Neuronal stem cell (in vitro differentiated cells): ENCODE results near the gene TMEM134.

Experiments
- DNase-seq: peaks from one replicate; pipeline ENCODE4 v3.0.0-alpha.2; 2013; ENCODE audit warnings: low spot score
- H2AFZ ChIP-seq: one replicate; pipeline ENCODE4 v1.6.1; 2013; ENCODE audit warnings: mild to moderate bottlenecking, low read length, inconsistent platforms
- H2AK5ac ChIP-seq: 2 replicates; pipeline ENCODE4 v1.6.1; 2013; ENCODE audit warnings: low read depth, mild to moderate bottlenecking, inconsistent platforms, low read length, moderate library complexity, mixed read lengths
- H2BK120ac ChIP-seq: 2 replicates; pipeline ENCODE4 v1.6.1; 2013; ENCODE audit warnings: low read depth, mild to moderate bottlenecking, inconsistent platforms, low read length, moderate library complexity, mixed read lengths
- H2BK12ac ChIP-seq: one replicate; pipeline ENCODE4 v1.6.1; 2013; ENCODE audit warnings: low read length, inconsistent platforms
- H2BK15ac ChIP-seq: 2 replicates; pipeline ENCODE4 v1.6.1; 2013; ENCODE audit warnings: mild to moderate bottlenecking, low read length, inconsistent platforms, mixed read lengths
- H2BK5ac ChIP-seq: one replicate; pipeline ENCODE4 v1.6.1; 2013; ENCODE audit warnings: inconsistent platforms, mild to moderate bottlenecking, low read length, moderate library complexity
- H3K14ac ChIP-seq: one replicate; pipeline ENCODE4 v1.6.1; 2013; ENCODE audit warnings: low read length, inconsistent platforms
- H3K18ac ChIP-seq: 2 replicates; pipeline ENCODE4 v1.6.1; 2013; ENCODE audit warnings: low read length, inconsistent platforms
- H3K23ac ChIP-seq: 2 replicates; pipeline ENCODE4 v1.6.1; 2013; ENCODE audit warnings: low read depth, mild to moderate bottlenecking, mixed read lengths, low read length, inconsistent platforms; ENCODE audit not compliant: poor library complexity
- H3K27ac ChIP-seq: replicated peaks from 3 replicates; pipeline ENCODE4 v1.5.1; 2013; ENCODE audit warnings: low read length, inconsistent platforms
- H3K27me3 ChIP-seq, 3 experiments: 2 replicates each; pipeline ENCODE4 v1.6.1; 2013; ENCODE audit warnings: low read length in 3 of 3, mild to moderate bottlenecking in 2 of 3, inconsistent platforms in 1 of 3, low read depth in 1 of 3, mixed read lengths in 1 of 3, moderate library complexity in 1 of 3; ENCODE audit not compliant: control insufficient read depth in 3 of 3, insufficient read depth in 3 of 3
- H3K36me3 ChIP-seq, 2 donors: replicated peaks in 1 of 2; 2 replicates each; pipeline ENCODE4 v1.6.1; 2013; ENCODE audit warnings: low read length in 2 of 2; ENCODE audit not compliant: control insufficient read depth in 2 of 2, insufficient read depth in 2 of 2
- H3K4ac ChIP-seq: 2 replicates; pipeline ENCODE4 v1.6.1; 2013; ENCODE audit warnings: inconsistent platforms, mild to moderate bottlenecking, low read length, moderate library complexity
- H3K4me1 ChIP-seq, 2 donors: 1 replicate in 1 of 2; 2 replicates in 1 of 2; pipeline ENCODE4 v1.6.1; 2013; ENCODE audit warnings: low read length in 2 of 2, low read depth in 1 of 2; ENCODE audit not compliant: control insufficient read depth in 2 of 2, insufficient read depth in 1 of 2
- H3K4me2 ChIP-seq: one replicate; pipeline ENCODE4 v1.6.1; 2013; ENCODE audit warnings: mild to moderate bottlenecking, low read length, inconsistent platforms; ENCODE audit not compliant: insufficient read depth, poor library complexity, severe bottlenecking
- H3K4me3 ChIP-seq, 2 donors: 2 replicates each; pipeline ENCODE4 v1.5.1; 2013; ENCODE audit warnings: low read length in 2 of 2, mild to moderate bottlenecking in 2 of 2, inconsistent platforms in 1 of 2, moderate library complexity in 1 of 2
- H3K79me1 ChIP-seq: one replicate; pipeline ENCODE4 v1.6.1; 2013; ENCODE audit warnings: low read depth, mild to moderate bottlenecking, inconsistent platforms, low read length, moderate library complexity
- H3K9ac ChIP-seq: one replicate; pipeline ENCODE4 v1.6.1; 2013; ENCODE audit warnings: mild to moderate bottlenecking, low read depth, low read length, inconsistent platforms; ENCODE audit not compliant: poor library complexity
- H3K9me3 ChIP-seq, 2 donors: replicated peaks in 1 of 2; 2 replicates each; pipeline versions ENCODE3 to v1.6.1; 2013; ENCODE audit warnings: low read length in 2 of 2, mild to moderate bottlenecking in 2 of 2, inconsistent platforms in 1 of 2, low read depth in 1 of 2, mixed read lengths in 1 of 2, moderate library complexity in 1 of 2; ENCODE audit not compliant: control insufficient read depth in 2 of 2, insufficient read depth in 1 of 2
- H4K8ac ChIP-seq: one replicate; pipeline ENCODE4 v1.6.1; 2013; ENCODE audit warnings: low read depth, mild to moderate bottlenecking, inconsistent platforms, low read length, moderate library complexity
- H4K91ac ChIP-seq: one replicate; pipeline ENCODE4 v1.6.1; 2013; ENCODE audit warnings: low read length, low read depth, mild to moderate bottlenecking, inconsistent platforms; ENCODE audit not compliant: poor library complexity
- WGBS, 2 donors: extraction: QIAGEN DNeasy Blood & Tissue Kit; methylation state at CpG; one replicate each; pipeline ENCODE4 v1.1.7; 2013; ENCODE audit warnings: missing lambda C conversion rate in 2 of 2, mixed read lengths in 1 of 2; ENCODE audit not compliant: insufficient read length in 2 of 2, insufficient replicate concordance in 1 of 2; ENCODE audit errors: extremely low coverage in 2 of 2; 5-methylcytosine and 5-hydroxymethylcytosine counted together

TMEM134 gene

GRCh38 chr11:67441731-67442351, 27.2 kb downstream of the TMEM134 start:
- H3K18ac ChIP-seq = no peak overlapping the region
- H3K27me3 ChIP-seq = peaks cover 0 to 3% (median 0%) of the 10 kb centered on the region in 3 experiments
- no peak for DNase-seq
- WGBS, 2 donors = no CpG with 5 or more reads among the region's 28 CpGs
- H2AK5ac ChIP-seq = peak overlapping the region; percentile 37
- H3K4me2 ChIP-seq = no peak overlapping the region
- H3K14ac ChIP-seq = peak overlapping the region; percentile 21
- H3K23ac ChIP-seq = peak overlapping the region; percentile 73
- no peak overlapping the region for H2BK120ac ChIP-seq
- H3K36me3 ChIP-seq = peaks cover 18 to 44% of the 10 kb centered on the region in 2 donors
- H4K8ac ChIP-seq = no peak overlapping the region
- peaks cover 5% of the 10 kb centered on the region for H3K79me1 ChIP-seq
- peak overlapping the region in 1 of 2 donors; percentile 83 for H3K4me3 ChIP-seq
- peaks cover 2 to 3% of the 10 kb centered on the region in 2 donors for H3K4me1 ChIP-seq
- no peak overlapping the region for H3K27ac ChIP-seq
- no peak overlapping the region for H2AFZ ChIP-seq
- peak overlapping the region; percentile 84 for H2BK12ac ChIP-seq
- no peak overlapping the region for H2BK5ac ChIP-seq
- H4K91ac ChIP-seq = no peak overlapping the region
- H3K4ac ChIP-seq = no peak overlapping the region
- H3K9me3 ChIP-seq = no peaks in the 10 kb centered on the region
- H3K9ac ChIP-seq = no peak overlapping the region
- peak overlapping the region; percentile 26 for H2BK15ac ChIP-seq

- peaks cover 18 to 47% of the 10 kb centered on the region in 2 donors for H3K36me3 ChIP-seq
- no peak overlapping the region for H3K4me3 ChIP-seq
- H2AK5ac ChIP-seq = no peak overlapping the region
- no peak overlapping the region for H3K4ac ChIP-seq
- H3K4me1 ChIP-seq = peaks cover 2 to 3% of the 10 kb centered on the region in 2 donors
- peaks cover 0 to 3% (median 0%) of the 10 kb centered on the region in 3 experiments for H3K27me3 ChIP-seq
- no peak overlapping the region for H3K9ac ChIP-seq
- H2AFZ ChIP-seq = no peak overlapping the region
- no peak overlapping the region for H2BK12ac ChIP-seq
- no peak overlapping the region for H3K4me2 ChIP-seq
- DNase-seq = no peak
- no peak overlapping the region for H2BK15ac ChIP-seq
- H3K27ac ChIP-seq = no peak overlapping the region
- peaks cover 7% of the 10 kb centered on the region for H3K79me1 ChIP-seq
- peak overlapping the region; percentile 38 for H3K14ac ChIP-seq
- no peak overlapping the region for H2BK5ac ChIP-seq
- no peak overlapping the region for H2BK120ac ChIP-seq
- no CpG with 5 or more reads among the region's 21 CpGs for WGBS, 2 donors
- no peak overlapping the region for H3K18ac ChIP-seq
- no peak overlapping the region for H4K91ac ChIP-seq
- no peak overlapping the region for H4K8ac ChIP-seq
- no peaks in the 10 kb centered on the region for H3K9me3 ChIP-seq
- H3K23ac ChIP-seq = peak overlapping the region; percentile 73
Measured at GRCh38 chr11:67441098-67441563, 27.9 kb downstream of the TMEM134 start.

- Histone ChIP-seq H3K79me1 (peaks cover 7% of the 10 kb centered on the region), H3K9ac (no peak overlapping the region), H3K18ac (no peak overlapping the region), H3K4ac (no peak overlapping the region), H3K36me3 (peaks cover 23 to 54% of the 10 kb centered on the region in 2 donors), H3K9me3 (no peaks in the 10 kb centered on the region), H3K23ac (peak overlapping the region; percentile 10), H2AFZ (no peak overlapping the region), H3K4me1 (peaks cover 2 to 3% of the 10 kb centered on the region in 2 donors), H2AK5ac (peak overlapping the region; percentile 8), H4K8ac (no peak overlapping the region), H3K27me3 (peaks cover 0 to 3% (median 0%) of the 10 kb centered on the region in 3 experiments), H2BK15ac (no peak overlapping the region), H3K4me3 (no peak overlapping the region), H2BK12ac (no peak overlapping the region), H3K14ac (peak overlapping the region; percentile 71), H4K91ac (no peak overlapping the region), H2BK120ac (no peak overlapping the region), H3K27ac (no peak overlapping the region), H3K4me2 (no peak overlapping the region), H2BK5ac (no peak overlapping the region)
- no peak for DNase-seq
- no CpG with 5 or more reads among the region's 17 CpGs for WGBS, 2 donors
Measured at GRCh38 chr11:67440229-67441097, 28.6 kb downstream of the TMEM134 start.
